ENCODE data around the gene KLK3.

Gene KLK3

GRCh38 chr19:50814883-50815282 lies 39.8 kb upstream of the KLK3 start:
- H3K36me3 ChIP-seq (replicated peaks; ENCODE audit: insufficient read depth, low read length): no peaks in the 10 kb centered on the region
- no peak overlapping the region for H3K4me3 ChIP-seq (ENCODE audit: low read length)
- peaks cover 70% of the 10 kb centered on the region for H3K27me3 ChIP-seq (replicated peaks; ENCODE audit: insufficient read depth, low read length)
- H4K20me1 ChIP-seq (ENCODE audit: insufficient read depth, low read length): no peaks in the 10 kb centered on the region
- TF ChIP-seq CTCF (IDR thresholded peaks at IDR 0.05; ENCODE audit: low read length) (no peak), EZH2 (optimal IDR thresholded peaks at IDR 0.05; ENCODE audit: low read depth, low read length) (no peak), EZH2phosphoT487 (IDR thresholded peaks at IDR 0.05; ENCODE audit: low read length) (no peak)
- H3K4me2 ChIP-seq (ENCODE audit: low read depth, low read length): no peak overlapping the region
- H3K27ac ChIP-seq (ENCODE audit: low read length): no peak overlapping the region
- H3K9me2 ChIP-seq (replicated peaks; ENCODE audit: insufficient read depth, low read length): no peaks in the 10 kb centered on the region
- no peaks in the 10 kb centered on the region for H3F3A ChIP-seq (ENCODE audit: insufficient read depth, low read length)
- DNase-seq: no peak
- no peak overlapping the region for H2AFZ ChIP-seq (ENCODE audit: low read length)
- H3K4me1 ChIP-seq (ENCODE audit: low read length): no peaks in the 10 kb centered on the region
- no peaks in the 10 kb centered on the region for H3K79me2 ChIP-seq (ENCODE audit: low read length)
- H3K9me3 ChIP-seq (replicated peaks; ENCODE audit: insufficient read depth, low read length): no peaks in the 10 kb centered on the region
- H3K9ac ChIP-seq (ENCODE audit: low read length): no peak overlapping the region

- TF ChIP-seq EZH2 (optimal IDR thresholded peaks at IDR 0.05; ENCODE audit: low read depth, low read length) (no peak), CTCF (IDR thresholded peaks at IDR 0.05; ENCODE audit: low read length) (no peak), EZH2phosphoT487 (IDR thresholded peaks at IDR 0.05; ENCODE audit: low read length) (no peak)
- Histone ChIP-seq H2AFZ (ENCODE audit: low read length) (no peak overlapping the region), H3K9me2 (replicated peaks; ENCODE audit: insufficient read depth, low read length) (no peaks in the 10 kb centered on the region)
These were observed 39.3 kb upstream of the KLK3 start for GRCh38 chr19:50815439-50815838.

DNA sequence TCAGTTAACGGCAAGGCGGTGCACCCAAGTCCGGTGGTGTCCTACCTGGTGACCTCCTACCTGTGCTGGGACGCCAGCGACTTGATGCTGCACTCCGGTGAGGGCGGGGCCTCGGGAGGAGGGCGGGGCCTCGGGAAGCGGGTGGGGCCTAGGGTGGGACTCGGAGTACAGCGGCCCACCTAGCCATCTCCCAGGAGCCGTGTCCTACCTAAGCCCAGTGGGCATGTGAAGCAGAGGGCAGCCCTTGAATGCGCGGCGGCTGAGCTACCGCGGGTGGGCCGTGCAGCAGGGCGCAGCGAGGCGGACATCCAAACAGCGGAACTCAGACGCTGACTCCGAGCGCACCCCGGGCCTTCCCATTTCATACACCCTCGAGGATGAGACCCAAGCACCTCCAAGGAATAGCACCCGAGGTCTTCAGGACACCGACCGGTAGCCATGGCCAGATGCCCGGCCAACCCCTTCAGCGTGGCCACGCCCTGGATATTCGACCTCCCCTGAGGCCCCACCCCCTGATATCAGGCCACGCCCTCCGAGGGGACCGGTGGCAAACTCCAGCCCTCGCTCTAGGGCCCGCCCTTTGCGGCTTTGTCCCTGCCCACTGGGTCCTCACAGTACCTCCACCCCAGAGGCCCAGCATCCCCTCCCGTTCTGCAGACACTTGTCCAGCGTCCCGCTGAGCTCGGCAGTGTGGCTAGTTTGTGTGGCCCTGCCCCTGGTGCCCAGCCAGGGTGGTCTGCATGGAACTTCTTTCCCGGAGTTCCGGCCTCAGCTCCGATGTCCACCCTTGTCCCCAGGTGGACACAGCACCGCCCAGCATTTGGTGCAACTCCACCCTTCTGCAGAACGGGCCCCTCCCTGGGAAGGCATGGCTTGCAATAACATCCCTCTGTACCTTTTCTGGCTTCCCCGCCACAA lies 36.5 kb upstream of the KLK3 start:
- no peaks in the 10 kb centered on the region for H3K9me3 ChIP-seq (replicated peaks; ENCODE audit: insufficient read depth, low read length)
- no peak overlapping the region for H3K4me2 ChIP-seq (ENCODE audit: low read depth, low read length)
- no peaks in the 10 kb centered on the region for H3K36me3 ChIP-seq (replicated peaks; ENCODE audit: insufficient read depth, low read length)
- H3K27me3 ChIP-seq (replicated peaks; ENCODE audit: insufficient read depth, low read length): peaks cover 90% of the 10 kb centered on the region
- no peak for DNase-seq
- H3F3A ChIP-seq (ENCODE audit: insufficient read depth, low read length): no peaks in the 10 kb centered on the region
- H3K9ac ChIP-seq (ENCODE audit: low read length): no peak overlapping the region
- H3K9me2 ChIP-seq (replicated peaks; ENCODE audit: insufficient read depth, low read length): no peaks in the 10 kb centered on the region
- no peaks in the 10 kb centered on the region for H4K20me1 ChIP-seq (ENCODE audit: insufficient read depth, low read length)
- H2AFZ ChIP-seq (ENCODE audit: low read length): no peak overlapping the region
- H3K4me1 ChIP-seq (ENCODE audit: low read length): no peaks in the 10 kb centered on the region
- TF ChIP-seq EZH2 (optimal IDR thresholded peaks at IDR 0.05; ENCODE audit: low read depth, low read length) (no peak), EZH2phosphoT487 (IDR thresholded peaks at IDR 0.05; ENCODE audit: low read length) (no peak), CTCF (IDR thresholded peaks at IDR 0.05; ENCODE audit: low read length) (no peak)
- no peaks in the 10 kb centered on the region for H3K79me2 ChIP-seq (ENCODE audit: low read length)
- H3K27ac ChIP-seq (ENCODE audit: low read length): no peak overlapping the region
- no peak overlapping the region for H3K4me3 ChIP-seq (ENCODE audit: low read length)

More at GRCh38 chr19:50815439-50815838, 39.3 kb upstream of the KLK3 start:
- Histone ChIP-seq H3K9ac (ENCODE audit: low read length) (no peak overlapping the region), H3K4me1 (ENCODE audit: low read length) (no peaks in the 10 kb centered on the region), H3K9me3 (replicated peaks; ENCODE audit: insufficient read depth, low read length) (no peaks in the 10 kb centered on the region), H3K27ac (ENCODE audit: low read length) (no peak overlapping the region), H3K79me2 (ENCODE audit: low read length) (no peaks in the 10 kb centered on the region), H3K36me3 (replicated peaks; ENCODE audit: insufficient read depth, low read length) (no peaks in the 10 kb centered on the region), H3K4me3 (ENCODE audit: low read length) (no peak overlapping the region), H3F3A (ENCODE audit: insufficient read depth, low read length) (no peaks in the 10 kb centered on the region), H3K27me3 (replicated peaks; ENCODE audit: insufficient read depth, low read length) (peaks cover 76% of the 10 kb centered on the region), H4K20me1 (ENCODE audit: insufficient read depth, low read length) (no peaks in the 10 kb centered on the region), H3K4me2 (ENCODE audit: low read depth, low read length) (no peak overlapping the region)
- DNase-seq: no peak
